K562 (cell line): ENCODE measurements around the gene PLEKHA1. TPM values are rescaled to one million over a fixed set of nuclear protein-coding genes. Genes with fewer than 3 reads are reported as not detected.

Experiments
- ATAC-seq: fragments of 200-7000 bp; cut with Tn5 transposase; 3 replicates; pipeline ENCODE4 v1.9.1; 2020; ENCODE audit warnings: moderate library complexity
- BruUV-seq: library from RNA; stranded (reverse); fragments of 400-500 nt; replicated peaks from 2 replicates; lab custom pipeline; 2021; lab: Mats Ljungman, UMichigan
- CTCF ChIA-PET: fragments of 300-600 bp; formaldehyde crosslinking; extraction: SDS; loops from one replicate; lab custom pipeline; 2021; ENCODE audit warnings: low intra/inter-chr PET ratio; lab: Yijun Ruan, JAX
- POLR2A ChIA-PET: fragments of 300-600, 350-650 bp; sonication (Branson Sonifier 250); formaldehyde crosslinking; extraction: SDS; loops from one replicate; lab custom pipeline; 2021; ENCODE audit warnings: antibody characterized with exemption, inconsistent platforms; lab: Yijun Ruan, JAX
- DNase-seq, 4 experiments: peaks; one replicate each; pipeline versions ENCODE4 v3.0.0 to v3.0.0-alpha.2; 2011 to 2018; ENCODE audit warnings: low spot score in 3 of 4, mixed read lengths in 3 of 4; ENCODE audit errors: extremely low read depth in 1 of 4
- FAIRE-seq: peaks from 2 replicates; lab custom pipeline; 2011; peaks lifted over from hg19 to GRCh38; lab: Jason Lieb, UNC
- H2AFZ ChIP-seq: 2 replicates; pipeline ENCODE4 v1.6.0; 2011; ENCODE audit warnings: low read depth, low read length, control low read depth, inconsistent platforms
- H3K27ac ChIP-seq: fragments of 200-600 bp; 3 replicates; pipeline ENCODE4 v1.8.0; 2011; ENCODE audit warnings: low read depth, mild to moderate bottlenecking, control low read depth, inconsistent platforms, low read length, moderate library complexity, mixed read lengths; ENCODE audit errors: extremely low read depth
- H3K27me3 ChIP-seq, 2 experiments: fragments of 300-600 bp in 1 of 2; 2 replicates in 1 of 2; 3 replicates in 1 of 2; pipeline versions ENCODE4 v1.6.0 to v1.8.0; 2011; ENCODE audit warnings: inconsistent platforms in 2 of 2, low read length in 2 of 2, mild to moderate bottlenecking in 1 of 2, mixed read lengths in 1 of 2, moderate library complexity in 1 of 2; ENCODE audit not compliant: control insufficient read depth in 2 of 2, insufficient read depth in 2 of 2
- H3K36me3 ChIP-seq: fragments of 300-600 bp; 3 replicates; pipeline ENCODE4 v1.8.0; 2011; ENCODE audit warnings: mild to moderate bottlenecking, low read length, inconsistent platforms; ENCODE audit not compliant: control insufficient read depth, insufficient read depth
- H3K4me1 ChIP-seq, 2 experiments: fragments of 200-600 bp in 1 of 2; replicated peaks in 1 of 2; 2 replicates in 1 of 2; 3 replicates in 1 of 2; pipeline versions ENCODE4 v1.5.1 to v1.8.0; 2011; ENCODE audit warnings: inconsistent platforms in 2 of 2, low read length in 2 of 2, mild to moderate bottlenecking in 1 of 2, mixed read lengths in 1 of 2, moderate library complexity in 1 of 2; ENCODE audit not compliant: control insufficient read depth in 2 of 2, insufficient read depth in 2 of 2
- H3K4me2 ChIP-seq: 2 replicates; pipeline ENCODE4 v1.6.1; 2011; ENCODE audit warnings: low read length, control low read depth, inconsistent platforms, mixed read lengths; ENCODE audit not compliant: insufficient read depth
- H3K4me3 ChIP-seq: fragments of 200-600 bp; sonication (generic), shearing (Covaris generic); 2 replicates; pipeline ENCODE4 v1.5.1; 2016; ENCODE audit warnings: control low read depth, inconsistent platforms
- H3K79me2 ChIP-seq: fragments of 200-600 bp; 3 replicates; pipeline ENCODE4 v1.8.0; 2011; ENCODE audit warnings: low read length, inconsistent platforms; ENCODE audit not compliant: control insufficient read depth, insufficient read depth
- H3K9ac ChIP-seq, 2 experiments: 2 replicates each; pipeline versions ENCODE4 v1.6.0 to v1.6.1; 2011; ENCODE audit warnings: low read depth in 2 of 2, low read length in 2 of 2, control low read depth in 1 of 2, inconsistent platforms in 1 of 2, mild to moderate bottlenecking in 1 of 2, mixed read lengths in 1 of 2; ENCODE audit not compliant: insufficient read depth in 1 of 2
- H3K9me1 ChIP-seq: one replicate; pipeline ENCODE4 v1.6.0; 2011; ENCODE audit warnings: inconsistent platforms, mild to moderate bottlenecking, low read length, moderate library complexity; ENCODE audit not compliant: control insufficient read depth, insufficient read depth
- H3K9me3 ChIP-seq: replicated peaks from 2 replicates; pipeline ENCODE4 v1.5.1; 2011; ENCODE audit warnings: low read depth, low read length, inconsistent platforms; ENCODE audit not compliant: control insufficient read depth, insufficient read depth
- H4K20me1 ChIP-seq: replicated peaks from 2 replicates; pipeline ENCODE4 v1.6.1; 2011; ENCODE audit warnings: low read length, inconsistent platforms, mixed read lengths; ENCODE audit not compliant: control insufficient read depth, insufficient read depth
- CHD1 ChIP-seq: fragments of 200-600 bp; sonication (generic); IDR thresholded peaks from one replicate; pipeline ENCODE4 v1.6.1; 2012; ENCODE audit warnings: mild to moderate bottlenecking, moderate library complexity, low read length, inconsistent platforms
- DACH1 ChIP-seq: fragments of 450-650 bp; IDR thresholded peaks from 2 replicates; pipeline ENCODE4 v1.6.1; 2018; ENCODE audit not compliant: partially characterized antibody
- DPF2 ChIP-seq: fragments of 450-650 bp; IDR thresholded peaks from 2 replicates; pipeline ENCODE4 v1.6.1; 2016
- FOXJ2 ChIP-seq: fragments of 200-800 bp; sonication (Bioruptor generic); IDR thresholded peaks from 2 replicates; pipeline ENCODE4 v1.6.1; 2016; ENCODE audit warnings: missing genetic modification characterization, missing compliant biosample characterization
- KLF1 ChIP-seq: fragments of 450-650 bp; IDR thresholded peaks from 2 replicates; pipeline ENCODE4 v1.6.1; 2016; ENCODE audit warnings: missing genetic modification characterization, missing compliant biosample characterization
- KLF13 ChIP-seq: fragments of 450-650 bp; IDR thresholded peaks from 2 replicates; pipeline ENCODE4 v1.6.1; 2016; ENCODE audit warnings: missing genetic modification characterization, low read depth, mild to moderate bottlenecking, missing compliant biosample characterization, moderate library complexity, borderline replicate concordance
- MCM5 ChIP-seq: fragments of 450-650 bp; IDR thresholded peaks from 2 replicates; pipeline ENCODE4 v1.6.1; 2016; ENCODE audit warnings: low read depth
- NFXL1 ChIP-seq: fragments of 450-650 bp; formaldehyde crosslinking; IDR thresholded peaks from 2 replicates; pipeline ENCODE4 v1.4.0; 2021; ENCODE audit warnings: mild to moderate bottlenecking
- SMAD3 ChIP-seq: fragments of 450-650 bp; formaldehyde crosslinking; conservative IDR thresholded peaks from 2 replicates; pipeline ENCODE4 v1.4.0; 2020; ENCODE audit warnings: mild to moderate bottlenecking
- STAT5B ChIP-seq: fragments of 250-450 bp; sonication (Bioruptor Pico); IDR thresholded peaks from 2 replicates; pipeline ENCODE4 v1.8.0; 2021; ENCODE audit warnings: mild to moderate bottlenecking, inconsistent platforms
- U2AF1 ChIP-seq: fragments of 200-400 bp; formaldehyde crosslinking; optimal IDR thresholded peaks from 2 replicates; pipeline ENCODE3; 2017; ENCODE audit warnings: mild to moderate bottlenecking, low read depth, low read length, moderate library complexity
- ZNF282 ChIP-seq: sonication (generic); formaldehyde crosslinking; IDR thresholded peaks from 2 replicates; pipeline ENCODE4 v1.8.1; 2023; ENCODE audit warnings: missing genetic modification reagents
- WGBS: fragments of 100-300 bp; shearing (Covaris generic); methylation state at CpG from one replicate; pipeline ENCODE4 v1.1.6; 2016; ENCODE audit warnings: low coverage, mixed read lengths; ENCODE audit not compliant: insufficient coverage; ENCODE audit errors: missing lambda C conversion rate; 5-methylcytosine and 5-hydroxymethylcytosine counted together
- in situ Hi-C: fragments of 300-500 bp; cut with MboI; formaldehyde crosslinking; loops from 4 replicates; pipeline ENCODE4 v1.15.0; 2018; ENCODE audit warnings: inconsistent platforms, mixed read lengths
- intact Hi-C: fragments of 100-400 bp; cut with micrococcal nuclease; formaldehyde crosslinking; loops from 2 replicates; pipeline ENCODE4 v1.14.2; 2022
- polyA plus RNA-seq, 8 experiments: library from polyadenylated mRNA; depleted of rRNA in 4 of 8; stranded (reverse) in 5 of 8; unstranded in 3 of 8; fragments of >200 nt; fragmentation: Nextera tagmentation in 2 of 8; fragmentation: Illumina TruSeq in 1 of 8; extraction: Ambion mirVana in 2 of 8; extraction: Trizol in 1 of 8; gene quantifications; 2 replicates each; pipeline versions ENCODE4 v1.2.1 to v1.2.3, GENCODE V29; 2011 to 2014; ENCODE audit warnings: inconsistent platforms in 1 of 8, missing spikeins in 1 of 8
- total RNA-seq, 7 experiments: library from RNA; depleted of rRNA in 6 of 7; stranded (reverse); fragments of >200 nt in 6 of 7; fragmentation: Illumina TruSeq in 2 of 7; extraction: Trizol in 2 of 7; gene quantifications; 2 replicates each; pipeline versions ENCODE4 v1.2.1 to v1.2.3, GENCODE V29; 2011 to 2021; ENCODE audit warnings: low replicate concordance in 1 of 7
- TF ChIP-seq, protein P1 (sequence below): sonication (generic); formaldehyde crosslinking; IDR thresholded peaks from 2 replicates; pipeline ENCODE4 v1.8.0; 2022; ENCODE audit warnings: missing genetic modification reagents, mild to moderate bottlenecking, borderline replicate concordance
- TF ChIP-seq, protein P2 (sequence below): sonication (generic); formaldehyde crosslinking; IDR thresholded peaks from 2 replicates; pipeline ENCODE4 v1.9.0; 2022; ENCODE audit warnings: mild to moderate bottlenecking, missing genetic modification reagents

The PLEKHA1 gene
- total and polyA plus RNA-seq, 9 of the 15 experiments (the other 6 are each of a cell fraction or from before 2014, with no cell fraction given), result 0.05 to 4.7 (median 1.0) TPM

- Histone ChIP-seq H3K4me3 (no peak overlapping the region), H3K9me1 (no peaks in the 10 kb centered on the region), H4K20me1 (no peaks in the 10 kb centered on the region), H3K27me3 (peaks cover 0 to 8% of the 10 kb centered on the region in 2 experiments; a peak in 2 of 5 replicates), H3K27ac (no peak overlapping the region), H3K9me3 (no peaks in the 10 kb centered on the region), H3K36me3 (no peaks in the 10 kb centered on the region)
- no peak for TF ChIP-seq DACH1
- TF ChIP-seq, protein P1, sequence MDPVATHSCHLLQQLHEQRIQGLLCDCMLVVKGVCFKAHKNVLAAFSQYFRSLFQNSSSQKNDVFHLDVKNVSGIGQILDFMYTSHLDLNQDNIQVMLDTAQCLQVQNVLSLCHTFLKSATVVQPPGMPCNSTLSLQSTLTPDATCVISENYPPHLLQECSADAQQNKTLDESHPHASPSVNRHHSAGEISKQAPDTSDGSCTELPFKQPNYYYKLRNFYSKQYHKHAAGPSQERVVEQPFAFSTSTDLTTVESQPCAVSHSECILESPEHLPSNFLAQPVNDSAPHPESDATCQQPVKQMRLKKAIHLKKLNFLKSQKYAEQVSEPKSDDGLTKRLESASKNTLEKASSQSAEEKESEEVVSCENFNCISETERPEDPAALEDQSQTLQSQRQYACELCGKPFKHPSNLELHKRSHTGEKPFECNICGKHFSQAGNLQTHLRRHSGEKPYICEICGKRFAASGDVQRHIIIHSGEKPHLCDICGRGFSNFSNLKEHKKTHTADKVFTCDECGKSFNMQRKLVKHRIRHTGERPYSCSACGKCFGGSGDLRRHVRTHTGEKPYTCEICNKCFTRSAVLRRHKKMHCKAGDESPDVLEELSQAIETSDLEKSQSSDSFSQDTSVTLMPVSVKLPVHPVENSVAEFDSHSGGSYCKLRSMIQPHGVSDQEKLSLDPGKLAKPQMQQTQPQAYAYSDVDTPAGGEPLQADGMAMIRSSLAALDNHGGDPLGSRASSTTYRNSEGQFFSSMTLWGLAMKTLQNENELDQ (CRISPR knock-in tag), result no peak
- no peak for TF ChIP-seq KLF13 (tag)
- TF ChIP-seq ZNF282 (CRISPR knock-in tag), result no peak
- no peak for TF ChIP-seq U2AF1
- TF ChIP-seq STAT5B (CRISPR knock-in tag), result no peak
- no peak for TF ChIP-seq KLF1 (tag)
- TF ChIP-seq FOXJ2 (tag), result no peak
- no peak for TF ChIP-seq NFXL1 (CRISPR knock-in tag)
- TF ChIP-seq, protein P2, sequence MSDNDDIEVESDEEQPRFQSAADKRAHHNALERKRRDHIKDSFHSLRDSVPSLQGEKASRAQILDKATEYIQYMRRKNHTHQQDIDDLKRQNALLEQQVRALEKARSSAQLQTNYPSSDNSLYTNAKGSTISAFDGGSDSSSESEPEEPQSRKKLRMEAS (CRISPR knock-in tag), result no peak
- TF ChIP-seq SMAD3 (CRISPR knock-in tag), result no peak
- TF ChIP-seq MCM5, result no peak
- no peak for TF ChIP-seq CHD1
- no peak for TF ChIP-seq DPF2
- TF ChIP-seq, all 486 proteins: peak for 0
- intact Hi-C loops, result no loop called here
- ATAC-seq (no peak), DNase-seq (no peak), FAIRE-seq (no peak)
- H3K9ac ChIP-seq, result no peak overlapping the region
- ChIA-PET POLR2A (interaction anchor here (0.5 kb wide), 1 partner anchor 146 kb away, joined by 3 read pairs; no protein-coding TSS in a partner anchor), CTCF (no interaction called here)
- no peaks in the 10 kb centered on the region for H3K79me2 ChIP-seq
- no TSS peak for BruUV-seq
- in situ Hi-C loops, result no loop called here
- 5% methylated on average over 11 of the region's 11 CpGs for whole genome bisulfite sequencing
- H3K4me2 ChIP-seq, result no peak overlapping the region
- no peaks in the 10 kb centered on the region for H3K4me1 ChIP-seq
- no peak overlapping the region for H2AFZ ChIP-seq
These were observed 81.0 kb downstream of the PLEKHA1 start for GRCh38 chr10:122455376-122456079.
